Measurements from ENCODE around the gene CLIC4.

- TF ChIP-seq CTCF (IDR thresholded peaks at IDR 0.05; ENCODE audit: insufficient read depth, low read depth, low read length) (no peak), EZH2 (IDR thresholded peaks at IDR 0.05; ENCODE audit: insufficient read depth, low read length) (no peak)
Observed at GRCh38 chr1:24822887-24823286, 77.6 kb downstream of the CLIC4 start.

Data from astrocyte (in vitro differentiated cells and primary cell).